AG09319 (cell line): ENCODE data around the gene GSG1.
"Not testable (repeated sequence)": the region's sequence is repeated elsewhere in the genome, so short reads cannot be mapped to it uniquely, and the experiment has no call there.

Experiments used
- DNase-seq: peaks from one replicate; pipeline ENCODE4 v3.0.0-alpha.2; 2010; ENCODE audit warnings: low read depth; ENCODE audit errors: extremely low read depth
- TF ChIP-seq, protein P1 (sequence below): IDR thresholded peaks from 2 replicates; pipeline ENCODE4 v1.5.1; 2011; ENCODE audit warnings: low read depth, mild to moderate bottlenecking, inconsistent platforms, low read length, moderate library complexity

GSG1 gene

DNA sequence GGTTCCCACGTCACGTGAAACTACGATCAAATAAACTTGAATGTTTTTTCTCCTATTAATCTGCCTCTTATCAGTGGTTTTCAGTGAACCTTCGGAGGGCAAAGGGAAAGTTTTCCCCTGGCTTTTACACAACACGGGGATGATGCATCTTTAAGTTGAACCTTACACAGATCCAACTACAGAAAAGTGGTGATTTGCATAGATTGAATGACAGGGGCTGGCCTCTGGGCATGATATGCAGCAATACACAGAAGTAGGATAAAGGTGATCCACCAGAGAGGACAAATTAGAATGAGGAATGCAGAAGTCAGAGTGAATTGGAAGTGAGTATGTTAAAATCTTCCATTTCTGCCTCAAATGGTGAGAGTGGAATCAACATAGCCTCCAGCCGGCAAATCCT lies 11.6 kb downstream of the GSG1 start:
- TF ChIP-seq, protein P1, sequence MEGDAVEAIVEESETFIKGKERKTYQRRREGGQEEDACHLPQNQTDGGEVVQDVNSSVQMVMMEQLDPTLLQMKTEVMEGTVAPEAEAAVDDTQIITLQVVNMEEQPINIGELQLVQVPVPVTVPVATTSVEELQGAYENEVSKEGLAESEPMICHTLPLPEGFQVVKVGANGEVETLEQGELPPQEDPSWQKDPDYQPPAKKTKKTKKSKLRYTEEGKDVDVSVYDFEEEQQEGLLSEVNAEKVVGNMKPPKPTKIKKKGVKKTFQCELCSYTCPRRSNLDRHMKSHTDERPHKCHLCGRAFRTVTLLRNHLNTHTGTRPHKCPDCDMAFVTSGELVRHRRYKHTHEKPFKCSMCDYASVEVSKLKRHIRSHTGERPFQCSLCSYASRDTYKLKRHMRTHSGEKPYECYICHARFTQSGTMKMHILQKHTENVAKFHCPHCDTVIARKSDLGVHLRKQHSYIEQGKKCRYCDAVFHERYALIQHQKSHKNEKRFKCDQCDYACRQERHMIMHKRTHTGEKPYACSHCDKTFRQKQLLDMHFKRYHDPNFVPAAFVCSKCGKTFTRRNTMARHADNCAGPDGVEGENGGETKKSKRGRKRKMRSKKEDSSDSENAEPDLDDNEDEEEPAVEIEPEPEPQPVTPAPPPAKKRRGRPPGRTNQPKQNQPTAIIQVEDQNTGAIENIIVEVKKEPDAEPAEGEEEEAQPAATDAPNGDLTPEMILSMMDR: no peak
- DNase-seq: no peak

DNA sequence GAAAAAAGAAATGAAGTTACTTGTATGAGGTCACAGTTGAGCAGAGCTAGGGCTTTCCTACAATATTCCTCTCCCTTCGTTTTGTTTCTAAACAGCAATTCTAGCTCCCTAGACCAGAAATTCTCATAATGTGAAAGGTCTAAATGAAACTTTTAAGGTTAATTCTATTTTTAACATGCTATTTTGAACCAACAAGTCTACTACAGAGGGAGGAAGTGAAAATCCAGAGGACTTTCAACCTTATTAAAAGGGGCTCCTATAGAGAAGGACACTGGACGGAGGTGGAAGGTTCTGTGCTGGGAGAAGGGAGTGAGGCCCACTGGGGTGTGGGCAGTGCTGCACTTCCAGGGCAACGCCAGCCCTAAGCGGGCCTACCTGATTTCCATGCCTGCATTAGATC lies 13.4 kb downstream of the GSG1 start:
- TF ChIP-seq, protein P1: no peak
- no peak for DNase-seq

DNA sequence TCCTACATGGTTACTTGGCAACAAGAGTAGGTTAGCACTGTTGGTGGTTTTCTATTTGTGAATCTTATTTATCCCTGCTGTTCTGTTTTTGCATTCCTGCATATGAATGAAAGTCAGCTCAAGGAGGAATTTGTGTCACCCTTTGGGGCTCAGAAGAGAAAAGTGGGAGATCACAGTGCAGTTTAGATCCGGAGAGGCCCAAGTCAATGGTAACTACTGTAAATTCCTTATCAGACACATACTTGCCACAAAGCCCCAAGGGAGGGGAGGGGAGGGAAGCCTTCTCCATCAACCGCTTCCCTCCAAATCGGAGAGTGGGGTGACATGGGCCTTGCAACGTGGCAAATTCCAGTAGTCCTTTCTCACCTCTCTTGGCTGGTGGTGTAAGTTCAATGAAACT lies 15.0 kb downstream of the GSG1 start:
- no peak for DNase-seq
- TF ChIP-seq, protein P1: no peak

DNA sequence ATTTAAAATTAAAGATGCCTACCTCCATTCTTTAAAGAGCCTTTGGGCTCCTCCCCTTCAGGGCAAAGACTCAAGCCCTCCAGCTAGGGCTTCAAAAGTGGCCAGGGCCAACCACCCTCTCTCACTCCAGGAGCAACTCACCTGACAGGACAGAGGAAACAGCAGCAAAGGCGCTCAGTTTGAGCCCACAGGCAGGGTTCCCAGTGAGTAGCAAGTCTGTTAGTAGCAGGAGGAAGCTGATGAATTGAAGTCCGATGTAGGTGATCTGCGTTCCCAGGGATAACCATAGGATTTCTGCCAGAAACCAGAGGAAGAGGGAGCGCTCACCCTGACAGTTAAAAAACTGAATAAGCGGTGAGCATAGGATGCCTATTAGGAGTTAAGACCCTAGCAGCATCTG lies 15.7 kb downstream of the GSG1 start:
- DNase-seq: no peak
- TF ChIP-seq, protein P1: no peak

DNA sequence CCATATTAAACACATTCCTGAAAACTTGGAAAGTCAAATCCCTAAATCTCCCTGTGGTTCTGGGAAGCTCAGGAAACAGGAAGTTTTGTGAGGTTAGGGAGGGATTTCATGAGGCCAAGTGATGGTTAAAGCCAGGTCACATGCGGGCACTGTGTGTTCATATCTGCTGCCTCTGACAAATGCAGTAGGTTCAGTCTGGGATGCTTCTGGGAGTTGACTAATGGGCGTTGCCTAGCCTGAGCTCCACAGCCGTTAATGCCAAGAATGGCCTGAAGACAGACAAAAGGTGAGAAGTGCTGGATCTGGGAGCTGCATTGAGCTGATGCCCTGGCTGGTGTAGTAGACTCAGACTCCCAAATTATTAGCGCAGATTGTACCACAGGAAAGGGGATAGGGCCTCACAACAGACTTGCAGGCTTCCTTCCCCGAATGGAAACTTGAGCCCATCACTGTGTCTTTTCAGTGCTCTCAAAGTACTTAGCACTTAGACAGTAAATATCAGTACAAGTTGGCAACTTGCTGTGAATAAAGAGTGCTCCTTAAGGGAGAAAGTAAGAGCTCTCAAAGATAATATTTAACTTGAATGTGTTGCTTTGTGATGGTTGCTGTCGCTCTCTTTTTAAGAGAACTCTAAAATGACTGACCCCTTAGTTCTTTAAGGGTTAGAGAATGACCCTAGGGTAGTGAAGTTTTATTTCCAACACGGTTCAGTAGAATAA lies 17.3 kb downstream of the GSG1 start:
- TF ChIP-seq, protein P1: no peak
- DNase-seq: no peak

DNA sequence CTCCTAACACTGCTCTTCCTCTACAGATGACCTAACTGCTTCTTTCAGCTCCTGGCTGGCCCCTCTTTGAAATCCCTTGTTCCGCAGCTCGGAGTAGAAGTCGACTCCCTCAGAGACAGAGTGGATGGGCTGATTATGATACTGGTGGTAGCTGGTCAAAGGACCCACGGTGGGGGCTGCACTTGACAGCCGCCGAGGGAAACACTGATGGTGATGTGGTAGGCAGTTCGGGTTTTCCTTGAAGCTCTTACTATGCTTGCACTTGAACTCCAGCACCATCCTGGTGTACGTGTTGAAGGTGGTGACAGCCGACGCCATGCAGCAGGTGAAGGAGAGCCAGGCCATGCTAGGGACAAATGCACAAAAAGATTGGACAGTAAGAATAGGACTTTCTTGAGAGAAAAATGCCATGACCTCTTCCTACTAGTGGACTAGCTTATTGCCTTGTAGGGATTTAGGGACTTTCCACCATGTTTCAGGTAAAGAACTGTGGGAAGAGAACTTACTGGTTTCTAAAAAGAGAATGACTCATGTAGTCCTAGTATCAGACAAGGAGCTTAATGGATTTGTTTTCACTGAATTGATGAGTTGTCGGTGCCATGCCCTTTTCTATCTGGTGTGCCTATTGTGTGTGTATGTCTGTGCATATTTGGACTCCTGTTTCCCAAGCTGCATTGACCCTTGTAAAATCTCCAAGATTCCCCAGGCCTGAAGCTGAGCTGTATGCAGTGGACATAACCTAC lies 18.4 kb downstream of the GSG1 start:
- DNase-seq: no peak
- TF ChIP-seq, protein P1: no peak

DNA sequence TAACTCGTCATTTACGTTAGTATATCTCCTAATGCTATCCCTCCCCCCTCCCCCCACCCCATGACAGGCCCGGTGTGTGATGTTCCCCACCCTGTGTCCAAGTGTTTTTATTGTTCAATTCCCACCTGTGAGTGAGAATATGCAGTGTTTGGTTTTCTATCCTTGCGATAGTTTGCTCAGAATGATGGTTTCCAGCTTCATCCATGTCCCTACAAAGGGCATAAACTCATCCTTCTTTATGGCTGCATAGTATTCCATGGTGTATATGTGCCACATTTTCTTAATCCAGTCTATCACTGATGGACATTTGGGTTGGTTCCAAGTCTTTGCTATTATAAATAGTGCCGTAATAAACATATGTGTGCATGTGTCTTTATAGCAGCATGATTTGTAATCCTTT lies 19.8 kb downstream of the GSG1 start:
- DNase-seq: not testable (repeated sequence)
